ENCODE measurements around the gene IL18BP. TPM values are rescaled to one million over a fixed set of nuclear protein-coding genes. Genes with fewer than 3 reads are reported as not detected.

The IL18BP gene
- total RNA-seq, 2 experiments from 2014 or later = 14.7 to 16.8 TPM

DNA sequence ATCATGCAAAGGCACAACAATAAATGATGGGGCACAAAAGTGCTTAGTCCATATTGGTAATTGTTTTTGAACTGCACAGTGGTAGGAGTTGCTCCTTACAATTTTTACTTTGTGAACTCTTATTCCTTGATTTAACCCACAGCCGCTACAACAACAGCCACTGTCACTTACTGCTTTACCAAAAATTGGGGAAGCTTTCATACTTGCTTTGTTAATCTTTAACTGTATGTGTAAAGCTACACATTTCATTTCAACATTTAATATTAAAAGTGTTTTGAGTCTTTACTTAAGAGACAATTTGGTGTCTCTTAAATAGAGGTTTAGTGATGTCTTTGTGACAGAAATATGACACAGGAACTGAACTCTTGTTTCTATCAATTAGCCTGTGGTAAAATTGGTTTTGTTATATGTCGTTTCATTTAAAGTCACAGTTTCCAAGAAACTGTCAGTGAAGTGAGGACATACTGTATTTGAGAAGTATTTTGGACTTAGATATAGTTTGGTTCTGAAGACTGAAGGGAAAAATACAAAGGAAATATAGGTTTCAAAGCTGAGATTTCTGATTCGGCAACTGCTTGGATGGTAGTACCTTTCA is 6.5 kb upstream of the IL18BP start:
- Histone ChIP-seq H3K27ac (ENCODE audit: low read depth in 1 of 2, low read length in 2 of 2) (no peak overlapping the region), H3K9me3 (ENCODE audit: control insufficient read depth in 1 of 2, insufficient read depth in 1 of 2, low read length in 2 of 2) (no peaks in the 10 kb centered on the region), H3K4me1 (ENCODE audit: insufficient read depth, low read length) (peaks cover 1% of the 10 kb centered on the region), H3K36me3 (ENCODE audit: insufficient read depth, low read length) (peaks cover 7% of the 10 kb centered on the region), H3K27me3 (ENCODE audit: control insufficient read depth in 1 of 2, insufficient read depth in 2 of 2, low read length in 2 of 2) (no peaks in the 10 kb centered on the region), H3K4me3 (ENCODE audit: low read length) (no peak overlapping the region)
- H3K36me3 Mint-ChIP-seq (ENCODE audit: low read depth) = peaks cover 26% of the 10 kb centered on the region
- no peaks in the 10 kb centered on the region for H3K9me3 Mint-ChIP-seq
- no peaks in the 10 kb centered on the region for H3K27me3 Mint-ChIP-seq
- ChIA-PET POLR2A (no interaction called here), CTCF (no interaction called here)
- TF ChIP-seq, protein P1, sequence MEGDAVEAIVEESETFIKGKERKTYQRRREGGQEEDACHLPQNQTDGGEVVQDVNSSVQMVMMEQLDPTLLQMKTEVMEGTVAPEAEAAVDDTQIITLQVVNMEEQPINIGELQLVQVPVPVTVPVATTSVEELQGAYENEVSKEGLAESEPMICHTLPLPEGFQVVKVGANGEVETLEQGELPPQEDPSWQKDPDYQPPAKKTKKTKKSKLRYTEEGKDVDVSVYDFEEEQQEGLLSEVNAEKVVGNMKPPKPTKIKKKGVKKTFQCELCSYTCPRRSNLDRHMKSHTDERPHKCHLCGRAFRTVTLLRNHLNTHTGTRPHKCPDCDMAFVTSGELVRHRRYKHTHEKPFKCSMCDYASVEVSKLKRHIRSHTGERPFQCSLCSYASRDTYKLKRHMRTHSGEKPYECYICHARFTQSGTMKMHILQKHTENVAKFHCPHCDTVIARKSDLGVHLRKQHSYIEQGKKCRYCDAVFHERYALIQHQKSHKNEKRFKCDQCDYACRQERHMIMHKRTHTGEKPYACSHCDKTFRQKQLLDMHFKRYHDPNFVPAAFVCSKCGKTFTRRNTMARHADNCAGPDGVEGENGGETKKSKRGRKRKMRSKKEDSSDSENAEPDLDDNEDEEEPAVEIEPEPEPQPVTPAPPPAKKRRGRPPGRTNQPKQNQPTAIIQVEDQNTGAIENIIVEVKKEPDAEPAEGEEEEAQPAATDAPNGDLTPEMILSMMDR (IDR thresholded peaks at IDR 0.05) = no peak
- no peaks in the 10 kb centered on the region for H3K4me1 Mint-ChIP-seq (ENCODE audit: low read depth)
- H3K27ac Mint-ChIP-seq = no peak overlapping the region
- no peak for ATAC-seq (ENCODE audit: poor library complexity)
- no peak for DNase-seq
- intact Hi-C loops (cut with DNase I, micrococcal nuclease) = no loop called here
- no peak overlapping the region for H3K4me3 Mint-ChIP-seq

DNA sequence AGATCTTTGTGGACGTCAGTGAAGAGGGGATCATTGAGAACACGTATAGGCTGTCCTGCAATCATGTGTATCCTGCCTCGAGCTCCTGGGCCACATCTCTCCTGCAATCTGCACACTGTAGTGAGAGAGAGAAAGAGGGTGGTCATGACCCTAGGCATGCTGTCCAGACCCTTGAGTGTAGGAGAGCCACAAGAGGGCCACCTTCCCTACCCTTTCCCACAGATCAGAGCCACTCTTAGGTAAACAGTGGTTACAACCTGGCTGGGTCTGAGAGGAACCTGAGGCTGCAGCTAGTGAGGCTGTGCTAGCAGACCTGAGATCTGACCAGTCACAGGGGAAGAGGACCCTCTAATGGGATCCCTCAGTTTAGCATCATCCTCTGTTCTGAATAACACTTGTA is 3.9 kb upstream of the IL18BP start:
- Histone ChIP-seq H3K36me3 (ENCODE audit: insufficient read depth, low read length) (peaks cover 7% of the 10 kb centered on the region), H3K9me3 (ENCODE audit: control insufficient read depth in 1 of 2, insufficient read depth in 1 of 2, low read length in 2 of 2) (no peaks in the 10 kb centered on the region), H3K4me3 (ENCODE audit: low read length) (no peak overlapping the region), H3K27me3 (ENCODE audit: control insufficient read depth in 1 of 2, insufficient read depth in 2 of 2, low read length in 2 of 2) (no peaks in the 10 kb centered on the region), H3K27ac (ENCODE audit: low read depth in 1 of 2, low read length in 2 of 2) (no peak overlapping the region), H3K4me1 (ENCODE audit: insufficient read depth, low read length) (peaks cover 27% of the 10 kb centered on the region)
- intact Hi-C loops (cut with DNase I, micrococcal nuclease) = no loop called here
- ChIA-PET POLR2A (no interaction called here), CTCF (no interaction called here)
- no peak overlapping the region for H3K4me3 Mint-ChIP-seq
- ATAC-seq (ENCODE audit: poor library complexity) = no peak
- no peak overlapping the region for H3K27ac Mint-ChIP-seq
- H3K9me3 Mint-ChIP-seq = no peaks in the 10 kb centered on the region
- peaks cover 30% of the 10 kb centered on the region for H3K36me3 Mint-ChIP-seq (ENCODE audit: low read depth)
- peaks cover 19% of the 10 kb centered on the region for H3K4me1 Mint-ChIP-seq (ENCODE audit: low read depth)
- TF ChIP-seq, protein P1 (IDR thresholded peaks at IDR 0.05) = no peak
- DNase-seq = no peak
- no peaks in the 10 kb centered on the region for H3K27me3 Mint-ChIP-seq

DNA sequence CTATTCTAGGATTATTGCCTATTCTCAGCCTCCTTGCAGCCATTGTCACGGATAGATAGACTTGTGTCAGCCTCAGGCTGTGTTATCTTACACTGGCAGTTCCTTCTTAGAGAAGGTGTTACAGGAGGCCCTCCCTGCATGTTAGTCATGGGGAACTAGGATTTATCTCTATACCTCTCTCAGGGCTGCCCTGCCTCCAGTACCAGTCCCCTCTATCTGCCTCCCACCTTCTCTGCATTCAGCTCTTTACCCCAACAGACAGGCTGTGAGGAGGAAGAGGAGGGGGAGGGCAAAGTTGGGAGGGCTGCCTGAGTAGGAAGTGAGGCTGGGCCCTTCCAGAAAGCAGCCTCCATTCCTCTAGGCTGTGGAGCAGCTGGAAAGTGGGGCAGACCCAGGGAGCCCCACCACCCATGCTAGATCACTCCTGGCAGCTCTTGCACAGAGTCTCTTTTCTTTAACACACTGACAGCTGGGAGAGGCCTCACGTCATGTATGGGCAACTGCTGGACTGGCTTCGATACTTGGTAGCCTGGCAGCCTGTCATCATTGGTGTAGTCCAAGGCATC is 2.9 kb upstream of the IL18BP start:
- H3K4me1 Mint-ChIP-seq (ENCODE audit: low read depth) = peaks cover 27% of the 10 kb centered on the region
- ChIA-PET POLR2A (no interaction called here), CTCF (no interaction called here)
- peaks cover 26% of the 10 kb centered on the region for H3K36me3 Mint-ChIP-seq (ENCODE audit: low read depth)
- Histone ChIP-seq H3K27me3 (ENCODE audit: control insufficient read depth in 1 of 2, insufficient read depth in 2 of 2, low read length in 2 of 2) (no peaks in the 10 kb centered on the region), H3K9me3 (ENCODE audit: control insufficient read depth in 1 of 2, insufficient read depth in 1 of 2, low read length in 2 of 2) (no peaks in the 10 kb centered on the region), H3K27ac (ENCODE audit: low read depth in 1 of 2, low read length in 2 of 2) (no peak overlapping the region), H3K4me3 (ENCODE audit: low read length) (no peak overlapping the region), H3K4me1 (ENCODE audit: insufficient read depth, low read length) (peaks cover 34% of the 10 kb centered on the region), H3K36me3 (ENCODE audit: insufficient read depth, low read length) (peaks cover 9% of the 10 kb centered on the region)
- TF ChIP-seq, protein P1 (IDR thresholded peaks at IDR 0.05) = no peak
- no peak overlapping the region for H3K4me3 Mint-ChIP-seq
- H3K27ac Mint-ChIP-seq = no peak overlapping the region
- DNase-seq (no peak), ATAC-seq (ENCODE audit: poor library complexity) (no peak)
- H3K9me3 Mint-ChIP-seq = no peaks in the 10 kb centered on the region
- intact Hi-C loops (cut with DNase I, micrococcal nuclease) = no loop called here
- no peaks in the 10 kb centered on the region for H3K27me3 Mint-ChIP-seq
